Skin epidermis (tissue), 12 donors: ENCODE measurements around the gene CASQ2.

ENCODE experiments used
- H3K27ac ChIP-seq, 21 experiments: fragments of 200-600 bp; sonication (generic) in 11 of 21; one replicate each; pipeline ENCODE4 v1.5.0; 2020; ENCODE audit warnings: mild to moderate bottlenecking in 3 of 21, inconsistent platforms in 2 of 21, moderate library complexity in 2 of 21
- H3K4me3 ChIP-seq, 7 experiments: fragments of 200-600 bp; sonication (generic) in 2 of 7; one replicate each; pipeline ENCODE4 v1.5.0; 2020; ENCODE audit warnings: inconsistent platforms in 2 of 7, mild to moderate bottlenecking in 2 of 7, moderate library complexity in 1 of 7

CASQ2 gene

DNA sequence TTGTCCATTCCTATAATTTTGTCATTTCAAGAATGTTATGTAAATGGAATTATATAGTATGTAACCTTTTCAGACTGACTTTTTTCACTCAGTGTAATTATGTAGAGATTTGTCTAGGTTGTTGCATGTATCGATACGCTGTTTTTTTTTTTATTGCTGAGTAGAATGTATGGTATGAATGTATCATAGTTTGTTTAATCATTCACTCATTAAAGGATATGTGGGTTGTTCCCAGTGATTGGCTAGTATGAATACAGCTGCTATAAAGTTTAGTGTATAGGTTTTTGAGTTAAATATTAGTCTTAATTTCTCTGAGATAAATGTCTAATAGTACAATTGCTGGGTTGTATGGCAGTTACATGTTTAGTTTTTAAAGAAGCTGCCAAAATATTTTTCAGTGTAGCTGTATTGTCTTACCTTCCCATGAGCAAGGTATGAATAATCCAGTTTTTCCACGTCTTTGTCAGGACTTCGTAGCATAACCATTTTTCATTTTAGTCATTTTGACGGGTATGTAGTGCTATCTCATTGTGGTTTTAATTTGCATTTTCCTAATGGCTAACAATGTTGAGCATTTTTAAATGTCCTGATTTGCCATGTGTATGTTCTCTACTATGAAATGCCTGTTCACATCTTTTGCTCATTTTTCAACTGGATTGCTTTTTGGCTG, 22.4 kb downstream of the CASQ2 start:
- no peak overlapping the region for H3K27ac ChIP-seq
- no peak overlapping the region for H3K4me3 ChIP-seq

- no peak overlapping the region for H3K27ac ChIP-seq
- H3K4me3 ChIP-seq, result no peak overlapping the region
These were observed 23.8 kb downstream of the CASQ2 start for GRCh38 chr1:115744646-115745275.

DNA sequence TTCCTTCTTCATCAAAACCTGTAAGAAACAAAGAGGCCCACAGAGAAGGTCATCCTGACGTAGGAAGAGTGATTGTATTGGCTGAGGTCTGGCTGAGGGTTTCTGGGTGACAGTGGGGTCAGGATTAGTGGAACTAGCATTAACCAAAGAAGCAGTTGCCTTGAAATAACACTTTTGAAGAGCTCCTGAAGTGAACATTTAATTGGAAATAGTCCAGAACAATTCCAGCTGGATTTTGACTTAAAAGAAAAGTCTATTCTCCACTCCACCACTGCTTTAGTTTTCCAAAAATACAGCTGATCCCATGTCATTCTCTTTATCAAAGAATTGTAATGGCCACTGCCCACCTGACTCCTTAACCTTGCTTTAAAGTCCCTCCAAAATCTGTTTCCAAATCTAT, 27.7 kb downstream of the CASQ2 start:
- H3K27ac ChIP-seq, result no peak overlapping the region
- no peak overlapping the region for H3K4me3 ChIP-seq

DNA sequence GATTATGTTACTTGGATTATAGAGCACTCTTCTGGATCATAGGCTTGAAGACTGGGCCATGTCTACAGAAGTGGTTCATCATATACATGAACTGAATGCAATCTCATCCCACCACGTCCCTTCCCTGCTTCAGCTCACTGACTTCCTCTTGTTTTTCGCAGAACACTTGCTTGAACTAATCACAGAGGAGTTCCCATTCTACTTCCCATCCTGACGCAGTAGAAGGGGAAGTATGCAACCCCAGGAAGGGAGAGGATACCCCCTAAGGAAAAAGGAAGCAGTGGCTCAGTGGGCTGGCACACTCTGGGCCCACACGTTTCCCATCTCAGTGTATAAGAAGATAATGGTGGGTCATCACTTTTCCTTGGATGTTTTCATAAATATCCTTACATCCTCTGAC, 36.2 kb downstream of the CASQ2 start:
- H3K4me3 ChIP-seq, result no peak overlapping the region
- H3K27ac ChIP-seq, result no peak overlapping the region

DNA sequence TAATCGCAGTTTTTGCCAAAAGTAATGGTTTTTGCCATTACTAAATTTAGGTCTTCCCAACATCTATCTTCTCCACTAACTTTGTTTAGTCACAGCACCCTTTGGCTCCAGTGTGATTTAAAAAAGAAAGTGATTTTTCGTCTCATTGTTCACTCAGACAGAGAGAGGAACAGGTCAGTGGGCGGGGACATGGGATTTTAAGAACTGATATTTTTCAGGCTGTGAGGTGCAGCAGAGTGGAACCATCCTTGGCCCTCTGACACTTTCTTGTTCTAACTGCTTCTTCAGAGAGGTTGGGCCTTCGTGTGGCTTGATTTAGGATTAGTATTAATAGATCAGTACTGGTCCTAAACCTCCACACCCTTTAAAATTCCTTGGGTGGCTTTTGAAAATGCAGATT, 38.8 kb downstream of the CASQ2 start:
- no peak overlapping the region for H3K4me3 ChIP-seq
- no peak overlapping the region for H3K27ac ChIP-seq

DNA sequence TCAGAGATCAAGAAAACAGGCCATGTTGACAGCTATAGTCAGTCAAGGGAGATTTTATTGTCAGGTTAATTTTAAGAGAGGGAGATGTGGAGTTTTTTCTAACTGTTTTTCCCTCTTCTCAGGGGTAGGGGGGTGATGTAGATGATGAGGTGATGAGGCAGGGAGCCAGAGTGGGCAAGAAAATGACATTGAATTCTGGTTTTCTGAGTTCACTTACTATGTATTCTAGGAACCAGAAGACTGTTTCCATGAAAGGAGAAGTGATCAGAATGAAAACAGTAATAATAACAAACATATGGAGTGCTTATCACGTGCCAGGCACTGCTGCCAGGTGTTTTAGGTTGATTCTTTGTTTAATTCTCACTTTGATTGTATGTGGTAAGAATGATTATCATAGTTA, 40.2 kb downstream of the CASQ2 start:
- Histone ChIP-seq H3K4me3 (no peak overlapping the region), H3K27ac (peak overlapping the region in 9 of 21 experiments; percentile 14 to 69 (median 59))

DNA sequence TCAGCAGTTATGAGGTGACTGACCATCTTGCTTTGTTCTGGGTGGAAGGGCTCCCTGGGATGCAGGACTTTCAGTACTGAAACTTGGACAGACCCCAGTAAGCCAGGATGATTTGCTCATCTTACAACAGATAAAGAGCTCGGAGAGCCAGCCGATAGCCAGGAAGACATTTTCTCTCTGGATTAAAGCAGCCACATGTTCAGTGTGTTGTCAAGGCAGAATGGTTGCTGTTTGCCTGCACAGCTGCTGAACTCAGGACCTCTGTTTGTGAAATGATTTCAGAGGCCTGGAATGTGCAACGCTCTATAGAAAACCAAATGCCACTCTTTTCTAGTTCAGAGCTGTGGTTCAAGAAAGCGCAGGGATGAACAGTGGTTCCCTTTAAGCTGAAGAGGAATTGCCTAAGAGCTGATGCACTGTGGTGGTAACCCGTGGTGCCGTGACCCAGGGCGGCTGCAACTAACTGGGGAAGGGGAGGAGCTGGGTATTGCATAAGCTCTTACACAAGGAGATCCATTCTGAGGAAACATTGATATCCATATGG, 40.7 kb downstream of the CASQ2 start:
- no peak overlapping the region for H3K4me3 ChIP-seq
- H3K27ac ChIP-seq, result peak overlapping the region in 11 of 21 experiments; percentile 27 to 69 (median 50)

GRCh38 chr1:115726570-115726969, 41.9 kb downstream of the CASQ2 start:
- no peak overlapping the region for H3K4me3 ChIP-seq
- H3K27ac ChIP-seq, result no peak overlapping the region

- H3K27ac ChIP-seq, result no peak overlapping the region
- no peak overlapping the region for H3K4me3 ChIP-seq
These were observed 42.4 kb downstream of the CASQ2 start for GRCh38 chr1:115726161-115726560.

DNA sequence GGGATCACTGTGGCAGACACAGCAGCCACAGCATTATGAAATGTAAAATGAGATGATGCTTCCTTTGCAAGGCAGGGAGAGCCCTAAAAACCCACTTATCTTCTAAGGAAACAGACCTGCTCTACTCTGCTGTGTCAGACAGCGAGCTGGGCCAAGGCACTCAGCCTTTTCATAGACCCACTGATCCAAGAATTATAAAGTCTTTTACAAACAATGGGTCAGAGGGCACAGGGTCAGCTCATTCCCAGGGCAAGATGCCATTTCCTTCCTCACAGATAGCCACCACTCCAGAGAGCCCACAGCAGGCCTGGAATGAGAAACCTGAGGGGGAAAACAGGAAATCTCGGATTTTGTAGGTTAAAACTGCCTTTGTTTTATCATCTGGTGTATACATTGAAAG, 42.9 kb downstream of the CASQ2 start:
- no peak overlapping the region for H3K4me3 ChIP-seq
- H3K27ac ChIP-seq, result no peak overlapping the region

DNA sequence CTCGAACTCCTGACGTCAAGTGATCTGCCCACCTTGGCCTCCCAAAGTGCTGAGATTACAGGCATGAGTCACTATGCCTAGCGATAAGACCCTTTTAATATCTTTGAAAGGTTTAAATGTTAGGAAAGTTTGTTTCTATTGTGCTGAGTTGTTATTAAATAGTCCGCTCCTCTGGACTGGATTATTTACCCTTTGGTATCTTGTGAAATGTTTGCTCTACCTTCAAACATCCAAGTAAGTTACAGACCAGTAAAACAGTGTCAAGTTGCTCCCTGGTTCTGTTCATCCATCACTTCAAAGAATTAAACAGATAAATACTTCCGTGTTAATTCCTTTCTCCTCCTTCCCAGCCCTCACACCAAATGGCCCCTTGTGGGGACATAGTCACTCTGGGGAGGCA, 44.8 kb downstream of the CASQ2 start:
- H3K4me3 ChIP-seq, result no peak overlapping the region
- no peak overlapping the region for H3K27ac ChIP-seq

DNA sequence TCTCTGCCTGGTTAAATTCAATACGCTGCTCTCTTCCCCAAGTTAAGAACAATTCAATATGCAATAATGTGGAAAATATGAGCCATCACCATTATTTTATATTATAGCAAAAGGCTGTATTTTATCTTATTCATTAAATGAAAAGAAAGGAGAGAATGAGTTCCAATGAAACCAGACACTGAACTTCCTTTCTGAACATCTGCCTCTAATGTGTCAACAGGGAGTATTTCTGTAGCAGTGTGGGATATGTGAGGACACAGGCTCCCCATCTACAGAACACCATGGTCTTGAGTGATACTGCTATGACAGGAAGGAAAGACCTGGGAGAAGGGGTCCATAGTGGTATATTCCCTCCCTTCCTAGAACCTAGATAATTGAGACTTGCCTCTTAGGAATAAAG, 46.3 kb downstream of the CASQ2 start:
- no peak overlapping the region for H3K4me3 ChIP-seq
- H3K27ac ChIP-seq, result no peak overlapping the region

DNA sequence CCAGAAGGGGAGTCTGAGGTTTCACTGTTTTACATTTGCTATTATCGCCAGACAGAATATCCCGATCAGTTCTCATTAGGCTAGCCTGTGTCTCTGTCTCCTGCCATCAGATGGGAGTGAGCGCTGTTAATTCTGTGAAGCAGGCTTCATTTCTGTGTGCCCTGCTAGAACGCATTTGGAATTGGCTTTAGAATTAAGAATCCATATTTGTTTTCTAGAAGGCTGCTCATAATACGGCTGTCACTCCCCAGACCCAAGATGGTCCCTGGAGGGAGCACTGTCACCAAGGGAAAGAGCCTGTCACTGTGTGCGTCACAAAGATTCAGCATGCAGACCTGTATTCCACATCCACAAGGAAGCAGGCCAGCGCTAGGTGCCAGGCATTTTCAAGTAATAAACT, 49.2 kb downstream of the CASQ2 start:
- no peak overlapping the region for H3K27ac ChIP-seq
- no peak overlapping the region for H3K4me3 ChIP-seq

- no peak overlapping the region for H3K27ac ChIP-seq
- no peak overlapping the region for H3K4me3 ChIP-seq
These were observed 50.3 kb downstream of the CASQ2 start for GRCh38 chr1:115718011-115718754.

- H3K27ac ChIP-seq, result no peak overlapping the region
- H3K4me3 ChIP-seq, result no peak overlapping the region
These were observed 51.0 kb downstream of the CASQ2 start for GRCh38 chr1:115717541-115717940.

DNA sequence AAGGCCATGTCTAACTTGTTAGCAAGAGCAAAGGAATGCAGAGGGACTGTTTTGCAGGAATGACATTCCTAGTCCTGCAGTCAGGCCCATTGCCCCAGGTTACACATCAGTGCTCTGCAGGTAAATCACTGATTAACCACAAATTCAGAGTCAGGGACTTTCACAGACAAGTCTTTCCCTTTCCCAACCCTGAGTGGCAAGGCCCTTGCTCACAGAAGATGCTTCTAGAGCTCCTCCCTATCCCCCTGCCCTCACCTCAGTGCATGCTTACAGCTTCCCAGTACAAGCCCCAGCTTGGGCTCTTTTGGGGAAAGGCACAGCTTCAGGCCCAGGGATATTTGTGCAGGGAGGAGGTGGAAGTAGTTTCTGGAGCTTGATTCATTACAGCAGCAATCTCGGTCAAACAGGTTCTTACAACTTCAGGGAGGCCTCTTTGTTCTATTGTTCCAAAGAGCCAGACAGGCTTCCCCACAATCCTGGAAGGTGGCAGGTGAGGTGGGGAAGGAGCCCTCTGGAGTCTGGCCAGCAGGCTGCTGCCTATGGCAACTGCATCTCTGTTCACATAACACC, 53.9 kb downstream of the CASQ2 start:
- Histone ChIP-seq H3K4me3 (no peak overlapping the region), H3K27ac (peak overlapping the region in 4 of 21 experiments; percentile 9 to 67 (median 33))

DNA sequence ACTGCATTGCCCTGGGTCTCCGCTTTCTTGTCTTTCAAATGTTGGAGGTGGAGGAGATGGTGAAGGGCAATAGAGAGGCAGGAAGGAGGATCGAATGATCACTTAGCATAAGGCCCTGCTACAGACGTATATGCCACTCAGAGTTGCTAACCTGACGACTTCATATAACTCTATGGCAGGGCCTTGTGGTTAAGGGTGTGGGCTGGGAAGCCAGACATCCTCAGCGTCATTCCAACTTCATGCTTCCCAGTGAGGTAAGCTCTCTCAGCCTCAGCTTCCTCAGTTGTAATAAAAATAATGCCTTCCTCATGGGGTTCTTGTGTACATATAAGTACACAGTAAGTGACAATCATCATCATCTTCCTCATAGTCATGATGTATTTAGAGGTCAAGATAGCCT, 54.6 kb downstream of the CASQ2 start:
- no peak overlapping the region for H3K4me3 ChIP-seq
- peak overlapping the region in 5 of 21 experiments; percentile 4 to 67 (median 45) for H3K27ac ChIP-seq

GRCh38 chr1:115712911-115713609, 55.5 kb downstream of the CASQ2 start:
- H3K4me3 ChIP-seq, result no peak overlapping the region
- peak overlapping the region in 5 of 21 experiments; percentile 4 to 47 (median 45) for H3K27ac ChIP-seq

- no peak overlapping the region for H3K27ac ChIP-seq
These were observed 57.5 kb downstream of the CASQ2 start for GRCh38 chr1:115710859-115711624.

More at GRCh38 chr1:115710859-115711624, 57.5 kb downstream of the CASQ2 start:
- H3K4me3 ChIP-seq, result no peak overlapping the region
